HG03196 (cell line): ENCODE measurements around the gene DNPH1.

ENCODE experiments used
- ATAC-seq: cut with Tn5 transposase; IDR thresholded peaks from one replicate; pipeline ENCODE4 v1.9.1; 2021; ENCODE audit not compliant: unreplicated experiment

The DNPH1 gene

GRCh38 chr6:43228951-43229802, at the start of gene DNPH1:
DNPH1 (minus strand) TSS chr6:43229481; CDS start chr6:43229456, 25 bp downstream.
- ATAC-seq = no peak

GRCh38 chr6:43278524-43279078, 49.3 kb upstream of the DNPH1 start:
- ATAC-seq = no peak

- ATAC-seq = no peak
These were observed 48.6 kb upstream of the DNPH1 start for GRCh38 chr6:43277643-43278523.

GRCh38 chr6:43277306-43277642, 48.0 kb upstream of the DNPH1 start:
- ATAC-seq = no peak

GRCh38 chr6:43276577-43277305, 47.5 kb upstream of the DNPH1 start:
- ATAC-seq = no peak

GRCh38 chr6:43275801-43276576, 46.7 kb upstream of the DNPH1 start:
- no peak for ATAC-seq

- ATAC-seq = no peak
These were observed 45.8 kb upstream of the DNPH1 start for GRCh38 chr6:43274916-43275597.

- ATAC-seq = no peak
These were observed 45.0 kb upstream of the DNPH1 start for GRCh38 chr6:43274127-43274915.

- no peak for ATAC-seq
These were observed 44.4 kb upstream of the DNPH1 start for GRCh38 chr6:43273707-43274106.

- ATAC-seq = no peak
These were observed 42.7 kb upstream of the DNPH1 start for GRCh38 chr6:43271944-43272343.

- ATAC-seq = no peak
These were observed 42.0 kb upstream of the DNPH1 start for GRCh38 chr6:43271103-43271815.

- no peak for ATAC-seq
These were observed 40.2 kb upstream of the DNPH1 start for GRCh38 chr6:43269273-43270007.

GRCh38 chr6:43268782-43269272, 39.5 kb upstream of the DNPH1 start:
- no peak for ATAC-seq

GRCh38 chr6:43268355-43268700, 39.0 kb upstream of the DNPH1 start:
- ATAC-seq = no peak

GRCh38 chr6:43267619-43268354, 38.5 kb upstream of the DNPH1 start:
- ATAC-seq = no peak

- no peak for ATAC-seq
These were observed 36.3 kb upstream of the DNPH1 start for GRCh38 chr6:43265564-43265963.

- ATAC-seq = no peak
These were observed 35.4 kb upstream of the DNPH1 start for GRCh38 chr6:43264599-43265145.
